ENCODE results near the gene TMEM248. TPM values are rescaled to one million over a fixed set of nuclear protein-coding genes. Genes with fewer than 3 reads are reported as not detected.

Gene TMEM248
- total and polyA plus RNA-seq, 2 experiments from 2014 or later: 53.0 to 55.7 TPM

GRCh38 chr7:66929935-66930334 lies 8.9 kb downstream of the TMEM248 start:
- H3K27me3 ChIP-seq: no peaks in the 10 kb centered on the region
- H3K36me3 ChIP-seq: no peaks in the 10 kb centered on the region
- DNase-seq (ENCODE audit: low read depth in 1 of 2, low spot score in 1 of 2): no peak
- TF ChIP-seq CTCF (IDR thresholded peaks at IDR 0.05; ENCODE audit: low read depth, low read length): no peak
- H3K27ac ChIP-seq: no peak overlapping the region
- no peak overlapping the region for H3K4me3 ChIP-seq
- H3K9me3 ChIP-seq (ENCODE audit: low read depth): no peaks in the 10 kb centered on the region
- H3K4me1 ChIP-seq (ENCODE audit: low read depth): peaks cover 5% of the 10 kb centered on the region

GRCh38 chr7:66930341-66930740 lies 9.3 kb downstream of the TMEM248 start:
- no peaks in the 10 kb centered on the region for H3K9me3 ChIP-seq (ENCODE audit: low read depth)
- H3K27me3 ChIP-seq: no peaks in the 10 kb centered on the region
- DNase-seq (ENCODE audit: low read depth in 1 of 2, low spot score in 1 of 2): peak; percentile 22 to 31
- H3K4me3 ChIP-seq: no peak overlapping the region
- no peak overlapping the region for H3K27ac ChIP-seq
- TF ChIP-seq CTCF (IDR thresholded peaks at IDR 0.05; ENCODE audit: low read depth, low read length): no peak
- no peaks in the 10 kb centered on the region for H3K36me3 ChIP-seq
- H3K4me1 ChIP-seq (ENCODE audit: low read depth): peaks cover 5% of the 10 kb centered on the region

GRCh38 chr7:66933469-66933868 lies 12.4 kb downstream of the TMEM248 start:
- no peaks in the 10 kb centered on the region for H3K9me3 ChIP-seq (ENCODE audit: low read depth)
- peak overlapping the region; percentile 8 for H3K27ac ChIP-seq
- H3K4me3 ChIP-seq: no peak overlapping the region
- H3K36me3 ChIP-seq: peaks cover 2% of the 10 kb centered on the region
- no peak for TF ChIP-seq CTCF (IDR thresholded peaks at IDR 0.05; ENCODE audit: low read depth, low read length)
- peaks cover 5% of the 10 kb centered on the region for H3K4me1 ChIP-seq (ENCODE audit: low read depth)
- no peaks in the 10 kb centered on the region for H3K27me3 ChIP-seq
- DNase-seq (ENCODE audit: low read depth in 1 of 2, low spot score in 1 of 2): no peak

GRCh38 chr7:66937940-66938339 lies 16.9 kb downstream of the TMEM248 start:
- H3K36me3 ChIP-seq: peaks cover 16% of the 10 kb centered on the region
- H3K27ac ChIP-seq: no peak overlapping the region
- no peaks in the 10 kb centered on the region for H3K9me3 ChIP-seq (ENCODE audit: low read depth)
- no peaks in the 10 kb centered on the region for H3K27me3 ChIP-seq
- DNase-seq (ENCODE audit: low read depth in 1 of 2, low spot score in 1 of 2): no peak
- H3K4me3 ChIP-seq: no peak overlapping the region
- TF ChIP-seq CTCF (IDR thresholded peaks at IDR 0.05; ENCODE audit: low read depth, low read length): no peak
- H3K4me1 ChIP-seq (ENCODE audit: low read depth): no peaks in the 10 kb centered on the region

GRCh38 chr7:66939325-66939724 lies 18.3 kb downstream of the TMEM248 start:
- no peak overlapping the region for H3K4me3 ChIP-seq
- no peak for DNase-seq (ENCODE audit: low read depth in 1 of 2, low spot score in 1 of 2)
- peaks cover 20% of the 10 kb centered on the region for H3K36me3 ChIP-seq
- H3K27me3 ChIP-seq: no peaks in the 10 kb centered on the region
- no peak for TF ChIP-seq CTCF (IDR thresholded peaks at IDR 0.05; ENCODE audit: low read depth, low read length)
- no peak overlapping the region for H3K27ac ChIP-seq
- no peaks in the 10 kb centered on the region for H3K9me3 ChIP-seq (ENCODE audit: low read depth)
- H3K4me1 ChIP-seq (ENCODE audit: low read depth): no peaks in the 10 kb centered on the region

GRCh38 chr7:66946545-66946944 lies 25.5 kb downstream of the TMEM248 start:
- DNase-seq (ENCODE audit: low read depth in 1 of 2, low spot score in 1 of 2): peak in 1 of 2 donors; percentile 77
- no peak overlapping the region for H3K27ac ChIP-seq
- peaks cover 57% of the 10 kb centered on the region for H3K36me3 ChIP-seq
- no peaks in the 10 kb centered on the region for H3K9me3 ChIP-seq (ENCODE audit: low read depth)
- no peak for TF ChIP-seq CTCF (IDR thresholded peaks at IDR 0.05; ENCODE audit: low read depth, low read length)
- no peak overlapping the region for H3K4me3 ChIP-seq
- H3K4me1 ChIP-seq (ENCODE audit: low read depth): no peaks in the 10 kb centered on the region
- H3K27me3 ChIP-seq: no peaks in the 10 kb centered on the region
